Right hindlimb (tissue), 1 donor: ENCODE measurements around the gene OVAAL.

Source experiments
- DNase-seq: peaks from one replicate; pipeline ENCODE4 v3.0.0-alpha.2; 2018

The OVAAL gene

DNA sequence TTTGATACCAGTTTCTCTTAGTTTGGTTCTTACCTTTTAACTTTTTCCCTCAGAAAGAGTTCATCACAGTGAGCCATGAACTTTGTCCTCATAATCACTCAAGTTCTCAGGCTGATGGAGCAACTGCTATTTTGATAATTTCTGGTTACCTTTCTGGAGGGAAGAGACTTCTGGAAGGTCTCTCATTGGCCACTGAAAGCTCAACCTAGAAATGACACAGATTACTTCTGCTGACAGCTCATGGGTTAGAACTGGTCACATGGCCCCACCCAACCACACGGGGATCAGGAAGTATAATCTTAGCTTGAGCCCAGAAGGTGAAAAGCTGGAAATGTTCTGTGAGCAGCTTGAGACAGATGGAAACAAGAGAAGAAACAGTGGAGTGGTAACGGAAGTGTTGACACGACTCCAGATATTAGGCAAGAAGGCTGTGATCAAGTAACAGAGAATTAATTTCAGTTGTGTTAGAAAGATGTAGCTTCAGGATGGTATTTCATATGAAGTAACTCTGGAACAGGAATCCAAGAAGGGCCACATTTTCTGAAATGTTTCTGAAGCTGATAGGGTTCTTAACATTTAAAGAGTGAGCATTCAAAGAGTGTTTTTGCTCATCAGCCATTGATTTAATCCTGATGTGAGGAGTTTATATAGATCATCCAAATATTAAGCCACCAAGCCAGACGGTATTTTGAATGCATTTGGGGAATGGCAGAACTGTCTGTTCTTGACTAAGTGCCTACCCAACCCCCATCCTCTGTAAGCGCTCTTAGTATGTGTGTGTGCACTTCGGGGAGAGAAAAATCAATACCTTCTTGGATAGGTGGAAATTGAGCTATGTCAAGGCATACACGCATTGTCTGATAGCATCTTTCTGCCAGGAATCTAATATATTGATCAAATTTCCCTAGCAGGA, 51.1 kb downstream of the OVAAL start:
- no peak for DNase-seq

DNA sequence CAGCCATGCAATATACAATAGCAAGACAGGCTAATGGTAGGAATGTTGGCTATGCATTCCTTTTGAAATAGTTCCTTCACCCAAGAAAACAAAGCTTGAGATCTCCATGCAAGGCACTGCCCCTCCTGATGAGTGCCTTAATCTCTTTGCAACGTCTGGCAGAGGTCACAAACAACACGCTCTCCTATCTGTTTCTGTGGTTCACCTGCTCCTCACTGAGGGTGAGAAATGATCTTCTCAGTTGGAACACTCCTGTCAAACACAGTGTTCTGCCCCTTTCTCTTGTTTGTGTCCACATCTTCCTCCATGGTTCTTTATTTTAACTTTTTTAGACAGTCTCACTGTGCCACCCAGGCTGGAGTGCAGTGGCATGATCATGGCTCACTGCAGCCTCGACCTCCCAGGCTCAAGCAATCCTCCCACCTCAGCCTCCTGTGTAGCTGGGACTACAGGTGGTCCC, 51.8 kb downstream of the OVAAL start:
- DNase-seq, result no peak

DNA sequence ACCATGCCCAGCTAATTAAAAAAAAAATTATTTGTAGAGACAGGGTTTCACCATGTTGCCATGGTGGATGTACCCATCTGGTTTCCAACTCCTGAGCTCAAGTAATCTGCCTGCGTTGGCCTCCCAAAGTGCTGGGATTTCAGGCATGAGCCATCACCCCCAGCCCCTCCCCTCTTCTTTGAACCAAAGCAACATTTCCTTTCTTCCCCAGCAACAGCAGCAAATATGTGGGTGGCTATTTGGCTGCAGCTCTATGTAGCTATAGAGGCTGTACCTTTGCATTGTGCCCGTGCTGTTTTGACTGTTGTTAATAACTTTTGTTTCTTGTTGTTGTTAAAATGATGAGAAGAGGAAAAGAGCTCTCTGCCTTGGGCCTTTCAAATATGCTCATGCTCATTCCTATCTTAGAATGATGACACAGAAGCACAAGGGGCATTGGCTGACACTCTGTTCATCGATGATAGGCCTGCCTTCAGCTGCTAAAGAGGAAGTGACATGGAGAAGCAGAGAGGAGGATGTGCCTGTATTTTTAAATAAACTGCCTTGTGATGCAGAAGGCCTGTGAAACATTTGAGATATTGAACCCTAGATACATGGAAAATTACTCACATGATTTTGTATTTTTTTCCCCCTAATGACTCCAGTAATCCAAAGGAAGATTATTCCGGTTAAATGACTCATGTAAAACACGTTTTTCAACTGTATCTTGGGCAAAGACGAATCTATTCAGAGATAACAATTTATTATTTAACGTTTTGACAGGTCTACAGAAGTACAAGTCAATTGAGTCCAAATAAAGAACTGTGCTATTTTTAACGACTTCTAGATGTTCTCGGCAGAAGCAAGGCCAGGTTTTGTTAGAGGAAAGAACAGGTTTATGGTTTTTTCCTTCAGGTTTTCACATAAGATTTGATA, 52.5 kb downstream of the OVAAL start:
- DNase-seq, result no peak

DNA sequence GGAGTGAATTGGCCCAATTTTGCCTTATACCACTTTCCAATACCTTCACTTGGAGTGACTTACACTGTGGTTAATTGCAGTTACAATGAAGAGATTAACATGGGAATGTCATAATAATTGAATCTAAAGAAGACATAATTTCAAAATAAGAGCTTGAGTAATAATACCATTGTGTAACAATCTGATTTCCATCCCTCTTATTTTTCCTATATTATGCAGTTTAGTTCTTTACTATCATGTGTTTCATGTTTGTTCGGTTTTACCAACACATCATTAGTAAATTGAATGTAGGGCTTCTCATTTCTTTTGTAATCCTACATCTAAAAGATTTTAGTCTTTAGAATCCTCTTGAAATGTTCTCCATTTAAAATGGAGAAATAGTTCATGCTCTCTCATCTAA, 53.9 kb downstream of the OVAAL start:
- DNase-seq, result no peak

DNA sequence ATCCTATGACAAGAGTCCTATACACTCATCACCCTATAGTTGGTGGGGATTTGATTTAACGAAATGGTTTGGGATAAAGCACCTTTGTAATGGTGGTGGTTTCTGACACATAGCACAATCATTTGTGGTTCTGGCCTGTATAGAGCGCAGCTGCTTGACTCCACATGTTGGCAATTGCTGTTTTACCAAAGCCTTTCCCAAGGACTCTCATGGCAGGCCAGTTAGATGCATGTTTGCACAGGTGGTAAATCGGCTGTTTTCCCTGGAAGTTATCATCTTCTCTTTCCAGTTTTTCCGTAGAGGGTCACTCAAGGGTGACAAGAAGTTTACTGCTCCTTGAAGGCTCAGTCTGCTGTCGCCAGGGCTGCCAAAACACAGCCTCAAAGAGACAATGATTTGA, 56.0 kb downstream of the OVAAL start:
- no peak for DNase-seq

DNA sequence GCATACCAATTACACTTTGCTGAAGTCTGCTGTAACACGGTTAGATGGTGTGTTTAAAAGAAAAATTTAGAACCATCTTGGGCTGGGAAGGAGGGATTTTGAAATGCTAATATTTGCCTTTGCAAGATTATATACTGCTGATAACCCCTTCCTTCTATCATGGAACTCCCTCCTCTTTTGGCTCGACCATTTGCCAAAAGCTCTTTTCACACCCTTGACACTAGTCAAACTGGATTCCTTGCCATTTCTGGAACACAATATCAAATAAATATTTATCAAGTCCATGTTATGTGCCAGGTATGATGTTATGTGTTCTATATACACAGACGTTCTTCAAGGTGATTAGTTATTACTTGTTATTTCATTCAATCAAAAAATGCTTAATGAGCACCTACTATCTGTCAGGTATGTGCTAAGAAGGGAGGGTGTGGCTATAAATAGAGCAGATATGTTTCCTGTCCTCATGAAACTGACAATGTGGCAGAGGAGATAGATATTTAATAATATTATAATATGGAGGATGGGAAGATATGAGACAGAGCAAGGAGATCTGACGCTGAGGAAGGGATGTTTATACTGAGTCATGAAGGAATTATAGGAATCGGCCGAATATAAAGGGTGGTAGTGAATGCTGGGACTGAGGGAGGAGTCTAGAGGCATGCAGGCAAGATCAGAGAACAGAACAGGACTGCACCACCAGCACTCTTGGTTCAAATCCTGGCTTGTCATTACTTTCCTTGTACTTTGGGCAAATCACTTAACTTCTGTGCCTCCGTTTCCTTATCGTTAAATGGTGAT, 56.9 kb downstream of the OVAAL start:
- no peak for DNase-seq
